AG09319 (cell line): ENCODE data around the gene ALDH16A1.

Source experiments
- DNase-seq: peaks from one replicate; pipeline ENCODE4 v3.0.0-alpha.2; 2010; ENCODE audit warnings: low read depth; ENCODE audit errors: extremely low read depth
- CTCF ChIP-seq: IDR thresholded peaks from 2 replicates; pipeline ENCODE4 v1.5.1; 2011; ENCODE audit warnings: low read depth, mild to moderate bottlenecking, inconsistent platforms, low read length, moderate library complexity

The ALDH16A1 gene

GRCh38 chr19:49430172-49430677 lies 22.8 kb upstream of the ALDH16A1 start:
- DNase-seq, result no peak
- TF ChIP-seq CTCF, result no peak

GRCh38 chr19:49430678-49431329 lies 22.2 kb upstream of the ALDH16A1 start:
- no peak for DNase-seq
- no peak; the same call in none of the 2 replicates for TF ChIP-seq CTCF

GRCh38 chr19:49431330-49431749 lies 21.7 kb upstream of the ALDH16A1 start:
- DNase-seq, result no peak
- no peak for TF ChIP-seq CTCF

- TF ChIP-seq CTCF, result no peak
- DNase-seq, result no peak
Measured at GRCh38 chr19:49432141-49433073, 20.6 kb upstream of the ALDH16A1 start.

- TF ChIP-seq CTCF, result no peak
- no peak for DNase-seq
Measured at GRCh38 chr19:49433240-49433901, 19.7 kb upstream of the ALDH16A1 start.

- TF ChIP-seq CTCF, result no peak
- DNase-seq, result no peak
Measured at GRCh38 chr19:49434907-49435583, 18.0 kb upstream of the ALDH16A1 start.
